Activated gamma-delta T cell treated with anti-CD3 and anti-CD28 coated beads, Interleukin-2, amount 50 U/mL, for 16 hours (primary cell): Measurements from ENCODE around the gene MSANTD1.

ENCODE experiments used
- DNase-seq: peaks from one replicate; pipeline ENCODE4 v3.0.0-alpha.2; 2020; ENCODE audit warnings: low read depth

Gene MSANTD1

DNA sequence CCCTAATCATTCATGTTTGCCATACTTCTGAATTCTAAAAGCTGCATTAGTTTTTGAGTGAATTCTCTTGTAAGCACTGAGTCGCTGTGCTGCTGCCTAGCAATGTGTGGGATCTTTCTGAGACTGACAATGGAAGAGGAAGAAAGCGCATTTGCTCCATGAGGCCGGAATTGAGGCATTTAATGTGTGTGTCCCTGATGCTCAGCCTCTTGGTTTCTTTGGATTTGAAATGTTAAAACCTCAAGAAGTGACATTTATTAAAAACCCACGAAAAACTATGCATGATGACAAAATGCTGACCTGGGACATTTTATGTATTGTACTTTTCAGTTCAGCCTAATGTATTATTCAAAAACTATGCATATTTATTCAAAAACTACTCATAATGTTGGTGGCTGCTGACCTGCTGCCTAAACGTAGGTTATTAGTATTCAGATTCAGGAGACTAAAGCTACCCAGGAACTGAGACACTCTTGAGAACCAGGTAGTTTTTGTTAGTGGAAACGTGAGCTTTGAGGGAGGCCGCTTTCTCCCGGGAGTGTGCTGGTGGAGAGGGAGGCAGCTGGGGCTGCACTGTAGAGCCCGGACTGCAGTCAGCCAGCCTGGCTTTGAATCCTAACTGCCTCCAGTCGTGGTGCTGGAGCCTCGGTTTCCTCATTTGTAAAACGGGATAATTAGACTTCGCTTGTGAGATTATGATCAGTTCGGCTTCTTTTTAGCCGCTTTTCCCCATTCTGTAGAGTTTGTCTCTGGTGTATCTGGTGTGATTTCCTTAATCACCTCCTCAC, 55.2 kb downstream of the MSANTD1 start:
- no peak for DNase-seq

DNA sequence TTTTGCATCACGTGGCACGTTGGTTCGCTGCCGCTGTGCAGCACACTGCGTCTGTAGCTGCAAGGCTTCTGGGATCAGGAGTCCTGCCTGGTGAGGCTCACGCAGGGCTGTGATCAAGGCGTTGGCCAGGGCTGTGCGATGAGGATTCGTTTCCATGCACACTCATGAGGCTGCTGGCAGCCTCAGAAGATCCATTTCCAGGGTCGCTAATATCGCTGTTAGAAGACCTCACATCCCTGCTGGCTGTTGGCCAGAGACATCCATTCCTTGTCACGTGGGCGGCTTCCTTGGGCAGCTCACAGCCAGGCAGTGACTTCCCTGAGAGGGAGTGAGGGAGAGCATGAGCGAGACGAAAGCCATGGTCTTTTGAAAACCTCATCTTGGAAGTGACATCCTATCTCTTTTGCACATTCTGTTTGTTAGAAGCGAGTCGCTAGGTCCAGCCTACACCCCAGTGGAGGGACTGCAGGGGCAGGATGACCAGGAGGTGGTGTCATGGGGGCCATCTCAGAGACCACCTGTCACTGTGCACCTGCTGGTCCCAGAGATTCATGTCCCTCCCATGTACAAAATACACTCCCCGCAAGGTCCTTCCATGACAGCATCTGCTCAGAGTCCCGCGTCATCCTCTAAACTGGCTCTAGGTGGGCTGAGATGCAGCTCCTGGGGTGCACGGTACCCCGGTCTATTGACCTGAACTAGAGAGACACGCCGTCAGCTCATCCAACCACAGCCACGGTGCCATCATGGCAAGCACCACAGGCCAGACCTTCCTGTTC, 56.1 kb downstream of the MSANTD1 start:
- no peak for DNase-seq

DNA sequence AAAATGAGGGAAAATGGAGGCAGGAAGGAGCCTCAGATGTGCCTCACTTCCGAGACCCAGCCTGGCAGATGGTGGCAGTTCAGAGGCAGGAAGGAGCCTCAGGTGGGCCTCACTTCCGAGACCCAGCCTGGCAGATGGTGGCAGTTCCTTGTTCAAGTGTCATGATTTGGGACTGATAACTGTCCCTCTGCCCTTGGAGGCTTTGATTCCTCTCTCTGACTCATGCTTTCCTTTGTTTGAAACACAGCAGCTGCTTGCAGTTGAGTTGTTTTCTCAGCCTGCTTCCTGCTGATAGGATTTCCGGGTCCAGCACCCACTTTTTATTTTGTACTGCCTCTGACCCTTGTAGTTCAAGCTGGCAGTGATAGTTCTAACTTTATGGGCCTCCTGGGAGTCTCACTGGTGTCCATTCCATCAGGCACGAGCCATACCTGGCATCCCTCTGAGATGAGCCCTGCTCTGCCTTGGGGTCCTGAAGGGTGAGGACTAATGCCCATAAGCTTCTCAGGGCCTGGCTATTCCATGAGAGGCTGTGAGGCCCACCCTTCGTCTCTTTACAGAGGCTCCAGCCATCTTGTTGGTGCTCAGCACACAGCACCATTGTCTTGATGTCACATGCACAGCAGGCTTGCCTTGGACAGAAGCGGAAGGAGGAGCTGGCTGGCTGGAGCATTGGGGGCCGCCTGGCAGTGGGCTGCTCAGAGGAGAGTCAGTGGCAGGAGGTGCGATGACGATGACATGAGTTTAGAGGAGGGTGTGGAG, 56.8 kb downstream of the MSANTD1 start:
- no peak for DNase-seq
